ENCODE measurements around the gene TGFBR3. TPM values are rescaled to one million over a fixed set of nuclear protein-coding genes. Genes with fewer than 3 reads are reported as not detected.

Gene TGFBR3
- total and polyA plus RNA-seq, 2 of the 13 experiments (the other 11 are each of a cell fraction or from before 2014, with no cell fraction given) = 76.5 to 195 TPM

GRCh38 chr1:91884459-91885212 is 1.3 kb downstream of the TGFBR3 start (continued):
- TF ChIP-seq ARID4A (CRISPR knock-in tag; IDR thresholded peaks at IDR 0.05; ENCODE audit: borderline replicate concordance) (0 out of 2 replicates have a peak, but pooled peaks have one; percentile 13), MLLT10 (CRISPR knock-in tag; IDR thresholded peaks at IDR 0.05) (no peak), ZNF10 (CRISPR knock-in tag; IDR thresholded peaks at IDR 0.05; ENCODE audit: borderline replicate concordance, low read depth) (no peak), ZXDC (CRISPR knock-in tag; IDR thresholded peaks at IDR 0.05) (no peak), TGIF2 (CRISPR knock-in tag; IDR thresholded peaks at IDR 0.05) (0 out of 2 replicates have a peak, but pooled peaks have one; percentile 23), SP140L (CRISPR knock-in tag; IDR thresholded peaks at IDR 0.05; ENCODE audit: borderline replicate concordance) (no peak), DRAP1 (CRISPR knock-in tag; IDR thresholded peaks at IDR 0.05) (0 out of 2 replicates have a peak, but pooled peaks have one; percentile 21), EEA1 (CRISPR knock-in tag; IDR thresholded peaks at IDR 0.05; ENCODE audit: borderline replicate concordance) (no peak), ZNF446 (CRISPR knock-in tag; IDR thresholded peaks at IDR 0.05) (no peak), ZNF234 (CRISPR knock-in tag; conservative IDR thresholded peaks at IDR 0.05) (no peak), TAF1 (CRISPR knock-in tag; IDR thresholded peaks at IDR 0.05) (peak; percentile 9; the same call in 1 of the 2 replicates), POLR2A (IDR thresholded peaks at IDR 0.05; ENCODE audit: insufficient read depth in 1 of 2, low read depth in 2 of 2, low read length in 2 of 2) (peak in 1 of 2 experiments; percentile 32; a peak in 1 of 4 replicates), HNF4A (CRISPR knock-in tag; IDR thresholded peaks at IDR 0.05) (peak; percentile 38; the same call in 1 of the 2 replicates), MXD4 (CRISPR knock-in tag; IDR thresholded peaks at IDR 0.05) (0 out of 2 replicates have a peak, but pooled peaks have one; percentile 39), ZNF564 (CRISPR knock-in tag; IDR thresholded peaks at IDR 0.05) (no peak), NFYC (CRISPR knock-in tag; IDR thresholded peaks at IDR 0.05) (no peak), FOXA1 (IDR thresholded peaks at IDR 0.05) (no peak), FOXA1 (CRISPR knock-in tag; IDR thresholded peaks at IDR 0.05) (peak; percentile 54), HMGXB4 (CRISPR knock-in tag; IDR thresholded peaks at IDR 0.05; ENCODE audit: borderline replicate concordance in 1 of 2, low read depth in 1 of 2) (peak in 1 of 2 experiments; percentile 2; a peak in 1 of 4 replicates)
